Keratinocyte (primary cell): ENCODE data around the gene C2orf42. TPM values are rescaled to one million over a fixed set of nuclear protein-coding genes. Genes with fewer than 3 reads are reported as not detected.

Experiments used
- DNase-seq: peaks from one replicate; pipeline ENCODE4 v3.0.0-alpha.2; 2011; ENCODE audit warnings: low read depth, missing footprints, low spot score
- FAIRE-seq: peaks from 2 replicates; lab custom pipeline; 2011; peaks lifted over from hg19 to GRCh38; lab: Jason Lieb, UNC
- H2AFZ ChIP-seq: 2 replicates; pipeline ENCODE4 v1.6.0; 2012; ENCODE audit warnings: low read length, control low read depth, inconsistent platforms; ENCODE audit not compliant: control insufficient read depth
- H3K27ac ChIP-seq: 2 replicates; pipeline ENCODE4 v1.5.1; 2011; ENCODE audit warnings: low read length; ENCODE audit not compliant: control insufficient read depth, insufficient read depth
- H3K27me3 ChIP-seq: 3 replicates; pipeline ENCODE4 v1.6.0; 2011; ENCODE audit warnings: low read length; ENCODE audit not compliant: control insufficient read depth, insufficient read depth; ENCODE audit errors: extremely low read depth
- H3K36me3 ChIP-seq, 2 experiments: 2 replicates in 1 of 2; 3 replicates in 1 of 2; pipeline ENCODE4 v1.5.1; 2011; ENCODE audit warnings: low read length in 2 of 2, mild to moderate bottlenecking in 1 of 2; ENCODE audit not compliant: control insufficient read depth in 2 of 2, insufficient read depth in 2 of 2; ENCODE audit errors: extremely low read depth in 1 of 2
- H3K4me1 ChIP-seq: 3 replicates; pipeline ENCODE4 v1.5.1; 2011; ENCODE audit warnings: low read length; ENCODE audit not compliant: control insufficient read depth, insufficient read depth; ENCODE audit errors: extremely low read depth
- H3K4me2 ChIP-seq: 3 replicates; pipeline ENCODE4 v1.6.0; 2011; ENCODE audit warnings: low read depth, low read length; ENCODE audit not compliant: control insufficient read depth, insufficient read depth; ENCODE audit errors: extremely low read depth
- H3K4me3 ChIP-seq, 3 experiments: fragments of 200-600 bp in 1 of 3; sonication (generic) in 1 of 3; 2 replicates in 2 of 3; 3 replicates in 1 of 3; pipeline ENCODE4 v1.5.1; 2011 to 2016; ENCODE audit warnings: low read length in 3 of 3, mild to moderate bottlenecking in 3 of 3, control low read depth in 2 of 3, inconsistent platforms in 1 of 3, low read depth in 1 of 3, mixed read lengths in 1 of 3, mixed run types in 1 of 3, moderate library complexity in 1 of 3; ENCODE audit not compliant: control insufficient read depth in 2 of 3, insufficient read depth in 2 of 3; ENCODE audit errors: extremely low read depth in 1 of 3
- H3K79me2 ChIP-seq: 2 replicates; pipeline ENCODE4 v1.6.0; 2012; ENCODE audit warnings: low read length; ENCODE audit not compliant: control insufficient read depth, insufficient read depth
- H3K9ac ChIP-seq: 3 replicates; pipeline ENCODE4 v1.6.0; 2011; ENCODE audit warnings: low read length; ENCODE audit not compliant: control insufficient read depth, insufficient read depth; ENCODE audit errors: extremely low read depth
- H3K9me1 ChIP-seq: 3 replicates; pipeline ENCODE4 v1.6.0; 2011; ENCODE audit warnings: low read length; ENCODE audit not compliant: control insufficient read depth, insufficient read depth; ENCODE audit errors: extremely low read depth
- H3K9me3 ChIP-seq: 2 replicates; pipeline ENCODE4 v1.5.1; 2012; ENCODE audit warnings: low read depth, low read length; ENCODE audit not compliant: control insufficient read depth
- H4K20me1 ChIP-seq: 3 replicates; pipeline ENCODE4 v1.6.0; 2011; ENCODE audit warnings: low read length; ENCODE audit not compliant: control insufficient read depth, insufficient read depth; ENCODE audit errors: extremely low read depth
- CTCF ChIP-seq, 3 experiments: IDR thresholded peaks in 1 of 3; conservative IDR thresholded peaks in 1 of 3; optimal IDR thresholded peaks in 1 of 3; 2 replicates in 2 of 3; 3 replicates in 1 of 3; pipeline versions ENCODE3 to v1.5.1; 2011; ENCODE audit warnings: low read length in 3 of 3, mild to moderate bottlenecking in 3 of 3, moderate library complexity in 2 of 3, control low read depth in 1 of 3, inconsistent platforms in 1 of 3; ENCODE audit not compliant: insufficient read depth in 2 of 3; ENCODE audit errors: extremely low read depth in 1 of 3
- EZH2 ChIP-seq: IDR thresholded peaks from one replicate; pipeline ENCODE4 v1.6.1; 2012; ENCODE audit warnings: inconsistent platforms, mild to moderate bottlenecking, low read length, moderate library complexity
- dilution Hi-C: fragments of 300-500 bp; cut with MboI; formaldehyde crosslinking; loops from one replicate; pipeline ENCODE4 v1.7.0; 2020; ENCODE audit warnings: low sequenced_read_pairs; ENCODE audit not compliant: extremely low pct_ligation_motif_present
- polyA plus RNA-seq, 5 experiments: library from polyadenylated mRNA; depleted of rRNA in 3 of 5; stranded (reverse) in 3 of 5; stranded (forward) in 1 of 5; unstranded in 1 of 5; fragments of >200 nt; gene quantifications; 1 replicate in 1 of 5; 2 replicates in 3 of 5; 3 replicates in 1 of 5; pipeline versions ENCODE4 v1.2.1 to v1.2.3, GENCODE V29; 2011 to 2012; ENCODE audit warnings: missing spikeins in 2 of 5, low read depth in 1 of 5, low replicate concordance in 1 of 5

C2orf42 gene
- polyA plus RNA-seq, 1 donor (not counting 4 experiments of a cell fraction or from before 2014, with no cell fraction given) = 9.3 TPM

DNA sequence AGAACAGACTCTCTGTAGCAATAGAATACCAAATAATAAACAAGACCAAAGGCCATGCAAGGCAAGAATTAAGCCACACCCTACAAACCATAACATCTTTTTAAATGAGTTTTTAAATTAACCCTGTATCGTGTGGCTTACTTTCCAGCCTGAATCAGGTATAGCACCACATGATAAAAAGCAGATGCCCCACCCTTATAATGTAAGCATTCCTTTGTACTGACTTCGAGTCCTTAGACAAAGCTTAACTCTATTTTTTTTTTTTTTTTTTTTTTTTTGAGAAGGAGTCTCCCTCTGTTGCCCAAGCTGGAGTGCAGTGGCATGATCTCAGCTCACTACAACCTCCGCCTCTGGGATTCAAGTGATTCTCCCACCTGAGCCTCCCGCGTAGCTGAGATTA lies 1.7 kb upstream of the C2orf42 start:
- Histone ChIP-seq H3K27ac (peak overlapping the region; percentile 42), H4K20me1 (no peaks in the 10 kb centered on the region), H3K9me3 (no peaks in the 10 kb centered on the region), H3K4me3 (no peak overlapping the region), H3K27me3 (no peaks in the 10 kb centered on the region), H3K9me1 (no peaks in the 10 kb centered on the region), H2AFZ (peak overlapping the region; percentile 2), H3K4me2 (no peak overlapping the region), H3K36me3 (no peaks in the 10 kb centered on the region), H3K9ac (no peak overlapping the region), H3K79me2 (no peaks in the 10 kb centered on the region), H3K4me1 (peaks cover 9% of the 10 kb centered on the region)
- DNase-seq (peak; percentile 42), FAIRE-seq (no peak)
- dilution Hi-C loops = no loop called here
- TF ChIP-seq CTCF (optimal IDR thresholded peaks at IDR 0.05 in 1 of 3, IDR thresholded peaks at IDR 0.05 in 1 of 3, conservative IDR thresholded peaks at IDR 0.05 in 1 of 3; ENCODE audit: extremely low read depth in 1 of 3, insufficient read depth in 2 of 3, low read length in 3 of 3) (no peak), EZH2 (no peak)

DNA sequence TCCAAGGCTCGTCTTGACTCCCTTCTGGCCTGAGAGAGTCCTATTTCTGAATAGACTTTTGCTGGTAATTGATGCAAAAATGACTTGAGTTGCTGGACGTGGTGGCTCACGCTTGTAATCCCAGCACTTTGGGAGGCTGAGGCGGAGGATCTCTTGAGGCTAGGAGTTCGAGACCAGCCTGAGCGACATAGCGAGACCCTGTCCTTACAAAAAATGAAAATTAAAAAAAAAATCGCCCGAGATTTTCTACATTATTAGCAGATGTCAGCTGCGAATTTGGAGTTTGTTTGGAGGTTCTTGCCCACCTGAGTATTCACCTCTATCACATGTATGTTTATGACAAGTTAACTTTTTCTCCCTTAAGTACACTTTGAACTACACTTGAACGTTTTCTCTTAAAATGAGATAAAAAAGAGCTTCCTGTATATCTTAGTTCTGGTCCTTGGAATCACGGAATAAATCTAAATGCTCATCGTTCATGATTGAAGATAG lies 471 bp upstream of the C2orf42 start:
- no peaks in the 10 kb centered on the region for H3K9me1 ChIP-seq
- H3K4me2 ChIP-seq = peak overlapping the region; percentile 97
- dilution Hi-C loops = no loop called here
- no peak for DNase-seq
- H3K9me3 ChIP-seq = no peaks in the 10 kb centered on the region
- H3K79me2 ChIP-seq = no peaks in the 10 kb centered on the region
- peak overlapping the region; percentile 78 for H2AFZ ChIP-seq
- TF ChIP-seq EZH2 (no peak), CTCF (optimal IDR thresholded peaks at IDR 0.05 in 1 of 3, IDR thresholded peaks at IDR 0.05 in 1 of 3, conservative IDR thresholded peaks at IDR 0.05 in 1 of 3; ENCODE audit: extremely low read depth in 1 of 3, insufficient read depth in 2 of 3, low read length in 3 of 3) (no peak)
- H3K4me3 ChIP-seq = peak overlapping the region; percentile 23 to 72 (median 65)
- H3K4me1 ChIP-seq = peaks cover 9% of the 10 kb centered on the region
- peak overlapping the region; percentile 91 for H3K27ac ChIP-seq
- FAIRE-seq = no peak
- no peaks in the 10 kb centered on the region for H3K27me3 ChIP-seq
- no peaks in the 10 kb centered on the region for H4K20me1 ChIP-seq
- no peaks in the 10 kb centered on the region for H3K36me3 ChIP-seq
- H3K9ac ChIP-seq = peak overlapping the region; percentile 82
